Measurements from ENCODE around the gene YY2.
"Not testable (repeated sequence)": the region's sequence is repeated elsewhere in the genome, so short reads cannot be mapped to it uniquely, and the experiment has no call there.

Gene YY2

GRCh38 chrX:21874182-21874581 is 18.4 kb downstream of the YY2 start:
- not testable (repeated sequence) for DNase-seq (ENCODE audit: low read depth in 2 of 2, low spot score in 1 of 2)

- no peak for DNase-seq (ENCODE audit: low read depth in 2 of 2, low spot score in 1 of 2)
These were observed 19.2 kb downstream of the YY2 start for GRCh38 chrX:21875013-21875412.

- no peak for DNase-seq (ENCODE audit: low read depth in 2 of 2, low spot score in 1 of 2)
These were observed 26.2 kb downstream of the YY2 start for GRCh38 chrX:21881881-21882574.

GRCh38 chrX:21883258-21883657 is 27.5 kb downstream of the YY2 start:
- no peak for DNase-seq (ENCODE audit: low read depth in 2 of 2, low spot score in 1 of 2)

GRCh38 chrX:21885568-21885967 is 29.8 kb downstream of the YY2 start:
- no peak for DNase-seq (ENCODE audit: low read depth in 2 of 2, low spot score in 1 of 2)

GRCh38 chrX:21905313-21905712 is 49.5 kb downstream of the YY2 start:
- DNase-seq (ENCODE audit: low read depth in 2 of 2, low spot score in 1 of 2): no peak

GRCh38 chrX:21905953-21906352 is 50.2 kb downstream of the YY2 start:
- no peak for DNase-seq (ENCODE audit: low read depth in 2 of 2, low spot score in 1 of 2)

GRCh38 chrX:21907260-21907659 is 51.5 kb downstream of the YY2 start:
- no peak for DNase-seq (ENCODE audit: low read depth in 2 of 2, low spot score in 1 of 2)

All from stimulated activated CD8-positive, alpha-beta memory T cell treated with anti-CD3 and anti-CD28 coated beads, Interleukin-4, amount 100 ng/mL, for 4 hours (primary cell).